GM19193 (cell line): ENCODE results near the gene PFN3.

Experiments
- POLR2A ChIP-seq: IDR thresholded peaks from 4 replicates; pipeline ENCODE4 v1.6.1; 2011; ENCODE audit not compliant: insufficient read depth, insufficient read length; ENCODE audit errors: extremely low read depth

Gene PFN3

GRCh38 chr5:177421062-177421798 is 20.8 kb upstream of the PFN3 start:
- TF ChIP-seq POLR2A: no peak

GRCh38 chr5:177419046-177419445 is 18.6 kb upstream of the PFN3 start:
- no peak for TF ChIP-seq POLR2A

- TF ChIP-seq POLR2A: no peak
Observed at GRCh38 chr5:177414481-177414880, 14.0 kb upstream of the PFN3 start.

GRCh38 chr5:177412603-177413233 is 12.3 kb upstream of the PFN3 start:
- peak; percentile 36 for TF ChIP-seq POLR2A

GRCh38 chr5:177410575-177410974 is 10.1 kb upstream of the PFN3 start:
- no peak for TF ChIP-seq POLR2A

- no peak for TF ChIP-seq POLR2A
Observed at GRCh38 chr5:177409043-177409801, 8.8 kb upstream of the PFN3 start, which contains the start of gene F12. F12 (minus strand) TSS chr5:177409564; CDS start chr5:177409527, 37 bp downstream.

- TF ChIP-seq POLR2A: no peak
Observed at GRCh38 chr5:177405805-177406204, 5.3 kb upstream of the PFN3 start.

- TF ChIP-seq POLR2A: no peak
Observed at GRCh38 chr5:177405312-177405711, 4.9 kb upstream of the PFN3 start.

- TF ChIP-seq POLR2A: no peak
Observed at GRCh38 chr5:177404641-177405179, 4.2 kb upstream of the PFN3 start.

GRCh38 chr5:177403792-177404640 is 3.6 kb upstream of the PFN3 start:
- peak; percentile 38 for TF ChIP-seq POLR2A

GRCh38 chr5:177403102-177403791 is 2.8 kb upstream of the PFN3 start:
- peak; percentile 23 for TF ChIP-seq POLR2A

GRCh38 chr5:177402271-177403043 is 2.0 kb upstream of the PFN3 start:
- TF ChIP-seq POLR2A: no peak

GRCh38 chr5:177397875-177398390 is 2.5 kb downstream of the PFN3 start:
- no peak for TF ChIP-seq POLR2A
